Measurements from ENCODE around the gene PPM1F. TPM values are rescaled to one million over a fixed set of nuclear protein-coding genes. Genes with fewer than 3 reads are reported as not detected.
"Not testable (repeated sequence)": the region's sequence is repeated elsewhere in the genome, so short reads cannot be mapped to it uniquely, and the experiment has no call there.

The PPM1F gene
- total RNA-seq, 2 experiments from 2014 or later = 23.0 to 24.3 TPM

GRCh38 chr22:21904250-21904789, 48.3 kb downstream of the PPM1F start:
- H3K27ac Mint-ChIP-seq = no peak overlapping the region
- CTCF ChIA-PET = interaction anchor here (0.6 kb wide), 1 partner anchor 56 kb away, joined by 3 read pairs; no protein-coding TSS in a partner anchor
- H3K4me3 Mint-ChIP-seq = no peak overlapping the region
- DNase-seq = no peak
- peaks cover 2% of the 10 kb centered on the region for H3K27me3 Mint-ChIP-seq (ENCODE audit: low read depth)
- H3K36me3 Mint-ChIP-seq (ENCODE audit: low read depth) = peaks cover 1% of the 10 kb centered on the region
- intact Hi-C loops (cut with micrococcal nuclease) = no loop called here
- no peaks in the 10 kb centered on the region for H3K9me3 Mint-ChIP-seq
- H3K4me1 Mint-ChIP-seq (ENCODE audit: low read depth) = no peaks in the 10 kb centered on the region

DNA sequence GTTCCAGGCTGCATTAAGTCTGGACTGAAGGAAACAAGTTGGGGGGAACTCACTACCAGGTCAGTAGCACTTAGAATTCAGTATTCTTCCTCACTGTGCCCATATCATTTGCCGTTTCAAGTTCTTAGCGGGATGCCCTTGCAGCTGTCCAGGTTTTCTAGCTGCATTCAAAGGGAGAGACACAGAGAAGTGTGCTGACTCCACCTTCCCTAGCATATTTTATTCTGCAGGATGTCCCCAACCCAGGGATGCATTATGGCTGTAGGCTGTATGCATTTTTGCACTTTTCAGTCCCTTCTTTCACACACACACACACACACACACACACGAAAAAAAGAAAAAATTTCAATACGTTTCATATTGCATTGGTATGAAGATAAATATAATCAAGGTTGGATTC, 49.4 kb downstream of the PPM1F start:
- Mint-ChIP-seq H3K9me3 (no peaks in the 10 kb centered on the region), H3K27ac (no peak overlapping the region), H3K36me3 (ENCODE audit: low read depth) (peaks cover 1% of the 10 kb centered on the region), H3K27me3 (ENCODE audit: low read depth) (peaks cover 2% of the 10 kb centered on the region), H3K4me3 (no peak overlapping the region), H3K4me1 (ENCODE audit: low read depth) (no peaks in the 10 kb centered on the region)
- DNase-seq = no peak
- intact Hi-C loops (cut with micrococcal nuclease) = no loop called here
- CTCF ChIA-PET = interaction anchor here (0.6 kb wide), 1 partner anchor 153 kb away, joined by 3 read pairs; no protein-coding TSS in a partner anchor

GRCh38 chr22:21902296-21903087, 50.2 kb downstream of the PPM1F start:
- H3K27me3 Mint-ChIP-seq (ENCODE audit: low read depth) = peaks cover 2% of the 10 kb centered on the region
- CTCF ChIA-PET = interaction anchor here (0.6 kb wide), 1 partner anchor 152 kb away, joined by 3 read pairs; no protein-coding TSS in a partner anchor
- no peak for DNase-seq
- H3K27ac Mint-ChIP-seq = no peak overlapping the region
- H3K4me3 Mint-ChIP-seq = no peak overlapping the region
- H3K4me1 Mint-ChIP-seq (ENCODE audit: low read depth) = no peaks in the 10 kb centered on the region
- peaks cover 1% of the 10 kb centered on the region for H3K36me3 Mint-ChIP-seq (ENCODE audit: low read depth)
- H3K9me3 Mint-ChIP-seq = no peaks in the 10 kb centered on the region
- intact Hi-C loops (cut with micrococcal nuclease) = no loop called here

DNA sequence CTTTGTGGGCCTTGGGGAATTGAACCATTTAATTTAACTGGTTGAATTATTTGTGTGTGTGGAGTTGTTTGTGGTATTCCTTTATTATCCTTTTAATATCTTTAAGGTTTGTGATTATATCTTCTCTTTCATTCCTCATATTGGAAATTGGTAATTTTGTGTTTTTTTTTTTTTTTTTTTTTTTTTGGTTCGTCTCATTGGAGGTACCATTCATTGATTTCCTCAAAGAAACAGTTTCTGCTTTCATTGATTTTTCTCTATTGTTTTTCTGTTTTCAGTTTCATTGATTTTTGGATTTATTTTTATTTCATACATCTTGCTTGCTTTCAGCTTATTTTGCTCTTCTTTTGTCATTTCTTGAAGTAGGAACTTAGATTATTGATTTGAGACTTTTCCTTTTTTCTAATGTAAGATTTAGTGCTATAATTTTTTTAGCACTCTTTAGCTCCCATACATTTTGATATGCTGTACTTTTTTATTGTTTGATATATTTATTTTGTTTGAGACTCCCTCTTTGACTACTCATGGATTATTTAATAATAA, 54.2 kb downstream of the PPM1F start:
- DNase-seq = no peak
- Mint-ChIP-seq H3K36me3 (ENCODE audit: low read depth) (no peaks in the 10 kb centered on the region), H3K27me3 (ENCODE audit: low read depth) (peaks cover 2% of the 10 kb centered on the region), H3K4me1 (ENCODE audit: low read depth) (no peaks in the 10 kb centered on the region), H3K4me3 (no peak overlapping the region), H3K27ac (no peak overlapping the region), H3K9me3 (no peaks in the 10 kb centered on the region)
- intact Hi-C loops (cut with micrococcal nuclease) = no loop called here
- CTCF ChIA-PET = interaction anchor here (1.8 kb wide), 1 partner anchor 40 kb away, joined by 5 read pairs; no protein-coding TSS in a partner anchor

GRCh38 chr22:21896951-21897513, 55.6 kb downstream of the PPM1F start:
- no peaks in the 10 kb centered on the region for H3K9me3 Mint-ChIP-seq
- no peaks in the 10 kb centered on the region for H3K4me1 Mint-ChIP-seq (ENCODE audit: low read depth)
- H3K27me3 Mint-ChIP-seq (ENCODE audit: low read depth) = peaks cover 2% of the 10 kb centered on the region
- H3K36me3 Mint-ChIP-seq (ENCODE audit: low read depth) = no peaks in the 10 kb centered on the region
- intact Hi-C loops (cut with micrococcal nuclease) = no loop called here
- CTCF ChIA-PET = no interaction called here
- H3K27ac Mint-ChIP-seq = no peak overlapping the region
- H3K4me3 Mint-ChIP-seq = no peak overlapping the region
- no peak for DNase-seq

DNA sequence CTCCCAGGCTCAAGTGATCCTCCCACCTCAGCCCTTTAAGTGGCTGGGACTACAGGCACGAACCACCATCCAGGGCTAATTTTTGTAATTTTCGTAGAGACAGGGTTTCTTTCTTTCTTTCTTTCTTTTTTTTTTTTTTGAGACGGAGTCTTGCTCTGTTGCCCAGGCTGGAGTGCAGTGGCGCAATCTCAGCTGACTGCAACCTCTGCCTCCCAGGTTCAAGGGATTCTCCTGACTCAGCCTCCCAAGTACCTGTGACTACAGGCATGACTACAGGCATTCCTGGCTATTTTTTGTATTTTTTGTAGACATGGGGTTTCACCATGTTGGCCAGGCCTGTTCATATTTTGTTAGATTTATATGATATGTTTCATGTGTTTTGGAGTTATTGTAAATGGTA, 56.4 kb downstream of the PPM1F start:
- H3K36me3 Mint-ChIP-seq (ENCODE audit: low read depth); H3K9me3 Mint-ChIP-seq; H3K4me3 Mint-ChIP-seq; DNase-seq; H3K27ac Mint-ChIP-seq; H3K4me1 Mint-ChIP-seq (ENCODE audit: low read depth); H3K27me3 Mint-ChIP-seq (ENCODE audit: low read depth); intact Hi-C loops (cut with micrococcal nuclease); CTCF ChIA-PET: not testable (repeated sequence)

DNA sequence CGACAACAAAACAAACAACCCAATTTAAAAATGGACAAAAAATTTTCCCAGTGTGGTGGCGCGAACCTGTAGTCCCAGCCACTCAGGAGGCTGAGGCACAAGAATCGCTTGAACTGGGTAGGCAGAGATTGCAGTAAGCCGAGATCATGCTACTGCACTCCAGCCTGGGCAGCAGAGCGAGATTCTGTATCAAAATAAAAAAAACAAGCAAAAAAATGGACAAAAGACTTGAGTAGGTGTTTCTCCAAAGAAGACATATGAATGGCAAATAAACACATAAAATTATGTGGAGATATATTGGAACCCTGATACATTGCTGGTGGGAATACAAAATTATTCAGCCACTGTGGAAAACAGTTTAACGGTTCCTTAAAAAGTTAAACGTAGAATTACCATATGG, 57.8 kb downstream of the PPM1F start:
- H3K36me3 Mint-ChIP-seq (ENCODE audit: low read depth) = no peaks in the 10 kb centered on the region
- H3K27me3 Mint-ChIP-seq (ENCODE audit: low read depth) = no peaks in the 10 kb centered on the region
- no peak overlapping the region for H3K27ac Mint-ChIP-seq
- H3K4me3 Mint-ChIP-seq = no peak overlapping the region
- H3K9me3 Mint-ChIP-seq = no peaks in the 10 kb centered on the region
- intact Hi-C loops (cut with micrococcal nuclease) = no loop called here
- H3K4me1 Mint-ChIP-seq (ENCODE audit: low read depth) = no peaks in the 10 kb centered on the region
- CTCF ChIA-PET = no interaction called here
- DNase-seq = no peak

- CTCF ChIA-PET = no interaction called here
Measured at GRCh38 chr22:21889251-21889990, 63.2 kb downstream of the PPM1F start.

DNA sequence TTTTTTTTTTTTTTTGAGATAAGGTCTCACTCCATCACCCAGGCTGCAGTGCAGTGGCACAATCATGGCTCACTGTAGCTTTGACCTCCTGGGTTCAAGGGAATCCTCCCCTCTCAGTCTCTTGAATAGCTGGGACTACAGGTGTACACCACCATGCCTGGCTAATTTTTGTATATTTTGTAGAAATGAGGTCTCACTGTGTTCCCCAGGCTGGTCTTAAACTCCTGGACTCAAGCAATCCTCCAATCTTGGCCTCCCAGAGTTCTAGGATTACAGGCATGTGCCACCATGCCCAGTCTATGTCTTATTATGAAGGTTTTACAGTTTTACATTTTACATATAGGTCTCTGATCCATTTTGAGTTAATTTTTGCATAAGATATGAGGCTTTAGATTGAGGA, 64.8 kb downstream of the PPM1F start:
- no peaks in the 10 kb centered on the region for H3K4me1 Mint-ChIP-seq (ENCODE audit: low read depth)
- no peak overlapping the region for H3K4me3 Mint-ChIP-seq
- H3K27me3 Mint-ChIP-seq (ENCODE audit: low read depth) = no peaks in the 10 kb centered on the region
- intact Hi-C loops (cut with micrococcal nuclease) = no loop called here
- no peaks in the 10 kb centered on the region for H3K9me3 Mint-ChIP-seq
- H3K36me3 Mint-ChIP-seq (ENCODE audit: low read depth) = no peaks in the 10 kb centered on the region
- CTCF ChIA-PET = interaction anchor here (0.6 kb wide), 1 partner anchor 1183 kb away, joined by 3 read pairs; no protein-coding TSS in a partner anchor
- no peak overlapping the region for H3K27ac Mint-ChIP-seq
- DNase-seq = no peak

More at GRCh38 chr22:21889251-21889990, 63.2 kb downstream of the PPM1F start:
- Mint-ChIP-seq H3K27me3 (ENCODE audit: low read depth) (no peaks in the 10 kb centered on the region), H3K36me3 (ENCODE audit: low read depth) (no peaks in the 10 kb centered on the region), H3K4me1 (ENCODE audit: low read depth) (no peaks in the 10 kb centered on the region), H3K9me3 (no peaks in the 10 kb centered on the region), H3K27ac (no peak overlapping the region), H3K4me3 (no peak overlapping the region)
- intact Hi-C loops (cut with micrococcal nuclease) = no loop called here
- DNase-seq = no peak

DNA sequence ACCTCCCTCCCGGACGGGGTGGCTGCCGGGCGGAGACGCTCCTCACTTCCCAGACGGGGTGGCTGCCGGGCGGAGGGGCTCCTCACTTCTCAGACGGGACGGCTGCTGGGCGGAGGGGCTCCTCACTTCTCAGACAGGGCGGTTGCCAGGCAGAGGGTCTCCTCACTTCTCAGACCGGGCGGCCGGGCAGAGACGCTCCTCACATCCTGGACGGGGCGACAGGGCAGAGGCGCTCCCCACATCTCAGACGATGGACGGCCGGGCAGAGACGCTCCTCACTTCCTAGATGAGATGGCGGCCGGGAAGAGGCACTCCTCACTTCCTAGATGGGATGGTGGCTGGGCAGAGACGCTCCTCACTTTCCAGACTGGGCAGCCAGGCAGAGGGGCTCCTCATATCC, 68.7 kb downstream of the PPM1F start:
- H3K27ac Mint-ChIP-seq; H3K36me3 Mint-ChIP-seq (ENCODE audit: low read depth); CTCF ChIA-PET; H3K4me1 Mint-ChIP-seq (ENCODE audit: low read depth); H3K9me3 Mint-ChIP-seq; H3K4me3 Mint-ChIP-seq; H3K27me3 Mint-ChIP-seq (ENCODE audit: low read depth); intact Hi-C loops (cut with micrococcal nuclease); DNase-seq: not testable (repeated sequence)

DNA sequence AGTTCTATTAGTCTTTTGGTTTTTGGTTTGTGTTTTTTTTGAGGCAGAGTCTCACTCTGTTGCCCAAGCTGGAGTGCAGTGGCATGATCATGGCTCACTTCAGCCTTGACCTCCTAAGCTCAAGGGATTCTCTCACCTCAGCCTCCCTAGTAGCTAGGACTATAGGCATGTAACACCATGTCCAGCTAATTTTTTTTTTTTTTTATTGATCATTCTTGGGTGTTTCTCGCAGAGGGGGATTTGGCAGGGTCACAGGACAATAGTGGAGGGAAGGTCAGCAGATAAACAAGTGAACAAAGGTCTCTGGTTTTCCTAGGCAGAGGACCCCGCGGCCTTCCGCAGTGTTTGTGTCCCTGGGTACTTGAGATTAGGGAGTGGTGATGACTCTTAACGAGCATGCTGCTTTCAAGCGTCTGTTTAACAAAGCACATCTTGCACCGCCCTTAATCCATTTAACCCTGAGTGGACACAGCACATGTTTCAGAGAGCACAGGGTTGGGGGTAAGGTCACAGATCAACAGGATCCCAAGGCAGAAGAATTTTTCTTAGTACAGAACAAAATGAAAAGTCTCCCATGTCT, 69.8 kb downstream of the PPM1F start:
- DNase-seq; CTCF ChIA-PET; intact Hi-C loops (cut with micrococcal nuclease); H3K9me3 Mint-ChIP-seq; H3K4me1 Mint-ChIP-seq (ENCODE audit: low read depth); H3K27ac Mint-ChIP-seq; H3K4me3 Mint-ChIP-seq; H3K36me3 Mint-ChIP-seq (ENCODE audit: low read depth); H3K27me3 Mint-ChIP-seq (ENCODE audit: low read depth): not testable (repeated sequence)
